Esophagus muscularis mucosa (tissue), 3 donors: ENCODE results near the gene MGAM2.
"Not testable (repeated sequence)": the region's sequence is repeated elsewhere in the genome, so short reads cannot be mapped to it uniquely, and the experiment has no call there.

Source experiments
- POLR2A ChIP-seq: fragments of 450-650 bp; IDR thresholded peaks from one replicate; pipeline ENCODE4 v1.6.1; 2017; ENCODE audit warnings: antibody characterized with exemption, moderate library complexity, mild to moderate bottlenecking, low read depth
- TF ChIP-seq, protein P1 (sequence below), 3 experiments: fragments of 200-600 bp in 2 of 3; fragments of 450-650 bp in 1 of 3; sonication (generic) in 2 of 3; IDR thresholded peaks; one replicate each; pipeline ENCODE4 v1.5.1; 2017 to 2019; ENCODE audit warnings: antibody characterized with exemption in 3 of 3, mild to moderate bottlenecking in 2 of 3, moderate library complexity in 1 of 3

DNA sequence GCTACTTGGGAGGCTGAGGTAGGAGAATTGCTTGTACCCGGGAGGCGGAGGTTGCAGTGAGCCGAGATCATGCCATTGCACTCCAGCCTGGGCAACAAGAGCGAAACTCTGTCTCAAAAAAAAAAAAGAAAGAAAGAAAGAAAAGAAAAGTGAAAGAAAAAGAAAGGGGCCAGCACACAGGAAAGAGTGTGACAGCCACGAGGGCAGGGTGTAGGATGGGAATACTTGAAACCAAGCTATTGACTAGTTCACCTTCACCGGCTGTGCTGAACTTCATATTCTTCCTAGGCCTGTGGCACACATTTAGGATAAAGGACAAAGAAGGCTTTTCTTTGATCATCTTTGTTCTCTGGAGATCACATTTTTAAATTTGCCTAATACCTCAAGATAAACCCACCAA lies 9.7 kb upstream of the MGAM2 start:
- not testable (repeated sequence) for TF ChIP-seq POLR2A
- TF ChIP-seq, protein P1, sequence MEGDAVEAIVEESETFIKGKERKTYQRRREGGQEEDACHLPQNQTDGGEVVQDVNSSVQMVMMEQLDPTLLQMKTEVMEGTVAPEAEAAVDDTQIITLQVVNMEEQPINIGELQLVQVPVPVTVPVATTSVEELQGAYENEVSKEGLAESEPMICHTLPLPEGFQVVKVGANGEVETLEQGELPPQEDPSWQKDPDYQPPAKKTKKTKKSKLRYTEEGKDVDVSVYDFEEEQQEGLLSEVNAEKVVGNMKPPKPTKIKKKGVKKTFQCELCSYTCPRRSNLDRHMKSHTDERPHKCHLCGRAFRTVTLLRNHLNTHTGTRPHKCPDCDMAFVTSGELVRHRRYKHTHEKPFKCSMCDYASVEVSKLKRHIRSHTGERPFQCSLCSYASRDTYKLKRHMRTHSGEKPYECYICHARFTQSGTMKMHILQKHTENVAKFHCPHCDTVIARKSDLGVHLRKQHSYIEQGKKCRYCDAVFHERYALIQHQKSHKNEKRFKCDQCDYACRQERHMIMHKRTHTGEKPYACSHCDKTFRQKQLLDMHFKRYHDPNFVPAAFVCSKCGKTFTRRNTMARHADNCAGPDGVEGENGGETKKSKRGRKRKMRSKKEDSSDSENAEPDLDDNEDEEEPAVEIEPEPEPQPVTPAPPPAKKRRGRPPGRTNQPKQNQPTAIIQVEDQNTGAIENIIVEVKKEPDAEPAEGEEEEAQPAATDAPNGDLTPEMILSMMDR (IDR thresholded peaks at IDR 0.05) = not testable (repeated sequence)
